Progenitor cell of endocrine pancreas (in vitro differentiated cells): ENCODE data around the gene SPRED3. TPM values are rescaled to one million over a fixed set of nuclear protein-coding genes. Genes with fewer than 3 reads are reported as not detected.
"Not testable (repeated sequence)": the region's sequence is repeated elsewhere in the genome, so short reads cannot be mapped to it uniquely, and the experiment has no call there.

Source experiments
- DNase-seq: peaks from one replicate; pipeline ENCODE4 v3.0.0; 2021; ENCODE audit warnings: low spot score; ENCODE audit not compliant: unreplicated experiment
- H3K27ac Mint-ChIP-seq: 2 replicates; pipeline ENCODE4 v1.8.0; 2021; ENCODE audit warnings: mild to moderate bottlenecking, moderate library complexity, mixed read lengths
- H3K27me3 Mint-ChIP-seq: 2 replicates; pipeline ENCODE4 v1.8.0; 2021; ENCODE audit warnings: mixed read lengths
- H3K36me3 Mint-ChIP-seq: 2 replicates; pipeline ENCODE4 v1.8.0; 2022; ENCODE audit warnings: mixed read lengths; ENCODE audit not compliant: insufficient read depth
- H3K4me1 Mint-ChIP-seq: 2 replicates; pipeline ENCODE4 v1.8.0; 2021; ENCODE audit warnings: low read depth, mixed read lengths
- H3K4me3 Mint-ChIP-seq: 2 replicates; pipeline ENCODE4 v1.8.0; 2021; ENCODE audit warnings: low read depth, mild to moderate bottlenecking, moderate library complexity, mixed read lengths
- H3K9me3 Mint-ChIP-seq: 2 replicates; pipeline ENCODE4 v1.8.0; 2021; ENCODE audit warnings: low read depth, mixed read lengths
- CTCF ChIP-seq: fragments of 200-600 bp; sonication (generic); IDR thresholded peaks from one replicate; pipeline ENCODE4 v1.5.0; 2021; ENCODE audit warnings: antibody characterized with exemption, mild to moderate bottlenecking; ENCODE audit not compliant: unreplicated experiment
- long read RNA-seq: library from polyadenylated mRNA; unstranded; transcript quantifications from one replicate; pipeline ENCODE4 v2.0.0, GENCODE V29; 2020
- total RNA-seq: library from RNA; stranded (reverse); gene quantifications from 2 replicates; pipeline ENCODE4 v1.2.1, GENCODE V29; 2021

The SPRED3 gene
- total RNA-seq = 13.0 and 13.6 TPM in 2 replicates
- long read RNA-seq, partial matches to known transcripts = 0 of 1 reads
- long read RNA-seq, other reads (novel, unspliced or antisense) = 1 of 1 reads

- H3K4me1 Mint-ChIP-seq = peaks cover 11% of the 10 kb centered on the region
- peak; percentile 51 for DNase-seq
- TF ChIP-seq CTCF = no peak
- no peaks in the 10 kb centered on the region for H3K9me3 Mint-ChIP-seq
- peak within 1 kb of the TSS; percentile 91 for H3K27ac Mint-ChIP-seq
- H3K36me3 Mint-ChIP-seq = peaks cover 12% of the 10 kb centered on the region
- peaks cover 12% of the 10 kb centered on the region for H3K27me3 Mint-ChIP-seq
- peak within 1 kb of the TSS; percentile 84 for H3K4me3 Mint-ChIP-seq
These were observed at the start of gene SPRED3 for GRCh38 chr19:38388349-38389100. Gene SPRED3, plus strand, starts transcription at chr19:38388697. Its CDS starts 1,606 bp downstream, at chr19:38390303.

- not testable (repeated sequence) for H3K4me1 Mint-ChIP-seq, H3K9me3 Mint-ChIP-seq, H3K27me3 Mint-ChIP-seq, H3K36me3 Mint-ChIP-seq, DNase-seq
- peak overlapping the region; percentile 94 for H3K27ac Mint-ChIP-seq
- H3K4me3 Mint-ChIP-seq = peak overlapping the region; percentile 52
These were observed 49.5 kb upstream of the SPRED3 start for GRCh38 chr19:38339011-38339410.

GRCh38 chr19:38340927-38341326 lies 47.6 kb upstream of the SPRED3 start:
- H3K27ac Mint-ChIP-seq = no peak overlapping the region
- H3K9me3 Mint-ChIP-seq = peaks cover 3% of the 10 kb centered on the region
- H3K36me3 Mint-ChIP-seq = peaks cover 11% of the 10 kb centered on the region
- no peaks in the 10 kb centered on the region for H3K27me3 Mint-ChIP-seq
- no peak overlapping the region for H3K4me3 Mint-ChIP-seq
- H3K4me1 Mint-ChIP-seq = peaks cover 8% of the 10 kb centered on the region
- DNase-seq = no peak
- no peak for TF ChIP-seq CTCF

- no peak for TF ChIP-seq CTCF
- Mint-ChIP-seq H3K27me3 (no peaks in the 10 kb centered on the region), H3K27ac (no peak overlapping the region), H3K4me3 (no peak overlapping the region), H3K9me3 (no peaks in the 10 kb centered on the region), H3K4me1 (no peaks in the 10 kb centered on the region), H3K36me3 (peaks cover 5% of the 10 kb centered on the region)
- no peak for DNase-seq
These were observed 41.7 kb upstream of the SPRED3 start for GRCh38 chr19:38346837-38347236.

- Mint-ChIP-seq H3K36me3 (peaks cover 3% of the 10 kb centered on the region), H3K4me3 (no peak overlapping the region), H3K27ac (no peak overlapping the region), H3K9me3 (no peaks in the 10 kb centered on the region), H3K27me3 (peaks cover 10% of the 10 kb centered on the region), H3K4me1 (no peaks in the 10 kb centered on the region)
- DNase-seq = no peak
- no peak for TF ChIP-seq CTCF
These were observed 37.6 kb upstream of the SPRED3 start for GRCh38 chr19:38350883-38351282.
